ENCODE data around the gene HSPA12B. TPM values are rescaled to one million over a fixed set of nuclear protein-coding genes. Genes with fewer than 3 reads are reported as not detected.

The HSPA12B gene
- total RNA-seq, 6 donors from 2014 or later: 18.4 to 53.7 (median 21.5) TPM

GRCh38 chr20:3697588-3698305, 34.7 kb upstream of the HSPA12B start:
- Histone ChIP-seq H3K4me1 (no peaks in the 10 kb centered on the region), H3K27me3 (no peaks in the 10 kb centered on the region), H3K9me3 (peaks cover 0 to 6% (median 2%) of the 10 kb centered on the region in 4 donors), H3K27ac (no peak overlapping the region), H3K36me3 (no peaks in the 10 kb centered on the region), H3K4me3 (no peak overlapping the region)
- ATAC-seq (ENCODE audit: low FRiP score in 2 of 2): peak in 1 of 2 donors; percentile 3
- TF ChIP-seq CTCF (IDR thresholded peaks at IDR 0.05) (no peak), EP300 (IDR thresholded peaks at IDR 0.05) (no peak), POLR2AphosphoS5 (IDR thresholded peaks at IDR 0.05) (no peak), POLR2A (IDR thresholded peaks at IDR 0.05) (no peak)
- DNase-seq: no peak
- WGBS, 2 donors: 73 to 78% methylated on average over 4 to 17 of the region's 18 CpGs

DNA sequence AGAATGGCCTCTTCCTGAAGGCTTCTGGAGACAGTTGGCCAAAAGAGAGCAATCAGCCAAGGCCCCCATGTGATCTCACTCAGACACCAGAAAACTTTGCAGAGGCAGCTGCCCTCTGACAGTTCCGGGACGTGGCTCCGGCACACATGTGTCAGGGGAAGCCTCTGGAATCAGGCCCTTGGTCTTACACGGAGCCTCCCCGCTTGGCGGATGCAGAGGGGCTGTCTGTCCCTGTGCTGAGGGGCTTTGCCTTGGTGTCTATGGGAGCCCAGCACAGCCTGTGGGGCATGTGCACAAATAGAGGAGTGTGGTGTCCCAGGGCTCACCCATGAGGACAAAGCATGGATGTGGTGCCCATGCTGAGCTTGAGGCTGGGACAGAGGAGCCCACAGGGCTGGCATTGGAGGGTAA, 33.9 kb upstream of the HSPA12B start:
- Histone ChIP-seq H3K4me1 (no peaks in the 10 kb centered on the region), H3K36me3 (no peaks in the 10 kb centered on the region), H3K9me3 (peaks cover 0 to 6% (median 2%) of the 10 kb centered on the region in 4 donors), H3K4me3 (no peak overlapping the region), H3K27me3 (no peaks in the 10 kb centered on the region), H3K27ac (no peak overlapping the region)
- 74% methylated on average over 6 of the region's 6 CpGs; no CpG with 5 or more reads in 1 of the 2 donors for WGBS, 2 donors
- no peak for TF ChIP-seq POLR2A (IDR thresholded peaks at IDR 0.05)
- no peak for DNase-seq
- ATAC-seq (ENCODE audit: low FRiP score in 2 of 2): no peak

DNA sequence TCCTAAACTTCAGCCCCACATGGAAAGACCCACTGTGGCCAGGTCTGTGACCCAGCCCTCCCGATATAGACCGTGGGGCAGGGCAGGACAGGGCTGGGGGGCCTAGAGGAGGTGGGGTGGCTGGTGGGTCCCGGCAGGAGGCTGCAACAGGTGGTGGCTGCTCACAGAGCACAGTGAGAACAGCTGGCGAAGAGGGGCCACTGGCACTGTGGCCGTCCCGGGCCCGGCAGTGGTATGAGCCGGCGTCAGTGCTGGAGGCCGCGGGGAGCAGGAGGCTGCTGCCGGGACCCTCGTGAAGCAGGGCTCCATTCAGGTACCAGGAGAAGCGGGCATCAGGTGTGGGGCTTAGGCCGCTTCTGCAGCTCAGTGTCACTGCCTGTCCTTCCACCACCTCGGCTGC, 33.4 kb upstream of the HSPA12B start:
- WGBS, 2 donors: 87 to 92% methylated on average over 9 to 16 of the region's 16 CpGs
- Histone ChIP-seq H3K27me3 (no peaks in the 10 kb centered on the region), H3K9me3 (peaks cover 0 to 6% (median 2%) of the 10 kb centered on the region in 4 donors), H3K4me1 (no peaks in the 10 kb centered on the region), H3K27ac (no peak overlapping the region), H3K36me3 (no peaks in the 10 kb centered on the region), H3K4me3 (no peak overlapping the region)
- no peak for ATAC-seq (ENCODE audit: low FRiP score in 2 of 2)
- DNase-seq: no peak
- no peak for TF ChIP-seq CTCF (IDR thresholded peaks at IDR 0.05)
- no peak for TF ChIP-seq POLR2AphosphoS5 (IDR thresholded peaks at IDR 0.05)
- TF ChIP-seq POLR2A (IDR thresholded peaks at IDR 0.05): no peak
- TF ChIP-seq EP300 (IDR thresholded peaks at IDR 0.05): no peak

GRCh38 chr20:3701061-3701998, 31.2 kb upstream of the HSPA12B start:
- no peak for DNase-seq
- Histone ChIP-seq H3K27me3 (no peaks in the 10 kb centered on the region), H3K27ac (no peak overlapping the region), H3K4me3 (no peak overlapping the region), H3K4me1 (no peaks in the 10 kb centered on the region), H3K9me3 (peaks cover 0 to 4% (median under 1%) of the 10 kb centered on the region in 4 donors), H3K36me3 (no peaks in the 10 kb centered on the region)
- ATAC-seq (ENCODE audit: low FRiP score in 2 of 2): no peak
- no peak for TF ChIP-seq CTCF (IDR thresholded peaks at IDR 0.05)
- WGBS, 2 donors: 80 to 85% methylated on average over 10 to 13 of the region's 13 CpGs

- H3K9me3 ChIP-seq: no peaks in the 10 kb centered on the region
- no peak overlapping the region for H3K4me3 ChIP-seq
- DNase-seq (no peak), ATAC-seq (ENCODE audit: low FRiP score in 2 of 2) (no peak)
- TF ChIP-seq POLR2AphosphoS5 (IDR thresholded peaks at IDR 0.05): no peak
- no peak for TF ChIP-seq CTCF (IDR thresholded peaks at IDR 0.05)
- no peak for TF ChIP-seq EP300 (IDR thresholded peaks at IDR 0.05)
- TF ChIP-seq POLR2A (IDR thresholded peaks at IDR 0.05): no peak
- 88 to 95% methylated on average over 8 to 11 of the region's 11 CpGs for WGBS, 2 donors
- H3K27me3 ChIP-seq: no peaks in the 10 kb centered on the region
- no peak overlapping the region for H3K27ac ChIP-seq
- H3K36me3 ChIP-seq: no peaks in the 10 kb centered on the region
- no peaks in the 10 kb centered on the region for H3K4me1 ChIP-seq
These were observed 29.7 kb upstream of the HSPA12B start for GRCh38 chr20:3702611-3703391.

Measured in upper lobe of left lung (tissue), 6 donors.